ENCODE data around the gene SLC44A2. TPM values are rescaled to one million over a fixed set of nuclear protein-coding genes. Genes with fewer than 3 reads are reported as not detected.

SLC44A2 gene
- total and polyA plus RNA-seq, 2 of the 13 experiments (the other 11 are each of a cell fraction or from before 2014, with no cell fraction given) = 2.4 to 5.6 TPM

- TF ChIP-seq ZNF350 (CRISPR knock-in tag; IDR thresholded peaks at IDR 0.05; ENCODE audit: borderline replicate concordance, low read depth) (peak; percentile 80), PRDM15 (CRISPR knock-in tag; IDR thresholded peaks at IDR 0.05) (no peak), DNMT3B (CRISPR knock-in tag; conservative IDR thresholded peaks at IDR 0.05) (0 out of 2 replicates have a peak, but pooled peaks have one; percentile 20), RFX3 (CRISPR knock-in tag; IDR thresholded peaks at IDR 0.05) (no peak), SCMH1 (CRISPR knock-in tag; IDR thresholded peaks at IDR 0.05; ENCODE audit: borderline replicate concordance) (no peak), ZNF33B (CRISPR knock-in tag; IDR thresholded peaks at IDR 0.05) (no peak), REL (CRISPR knock-in tag; conservative IDR thresholded peaks at IDR 0.05) (0 out of 2 replicates have a peak, but pooled peaks have one; percentile 46), MTA1 (CRISPR knock-in tag; IDR thresholded peaks at IDR 0.05; ENCODE audit: borderline replicate concordance) (no peak), ZNF746 (CRISPR knock-in tag; IDR thresholded peaks at IDR 0.05) (peak; percentile 20), ZNF224 (CRISPR knock-in tag; IDR thresholded peaks at IDR 0.05) (0 out of 2 replicates have a peak, but pooled peaks have one; percentile 63), ZNF143 (CRISPR knock-in tag; IDR thresholded peaks at IDR 0.05) (no peak; the same call in 1 of the 2 replicates), ZNF431 (CRISPR knock-in tag; IDR thresholded peaks at IDR 0.05; ENCODE audit: borderline replicate concordance, low read depth) (peak; percentile 70; the same call in 1 of the 2 replicates), PLRG1 (conservative IDR thresholded peaks at IDR 0.05) (no peak), ZNF766 (CRISPR knock-in tag; IDR thresholded peaks at IDR 0.05; ENCODE audit: borderline replicate concordance) (peak; percentile 88), DRAP1 (CRISPR knock-in tag; IDR thresholded peaks at IDR 0.05) (peak; percentile 85), AGO2 (optimal IDR thresholded peaks at IDR 0.05; ENCODE audit: low read depth, low read length) (no peak), SPEN (CRISPR knock-in tag; IDR thresholded peaks at IDR 0.05; ENCODE audit: low read depth) (peak; percentile 98), PCBP1 (IDR thresholded peaks at IDR 0.05; ENCODE audit: borderline replicate concordance, low read depth, low read length) (peak; percentile 28; the same call in 1 of the 2 replicates), SETDB1 (CRISPR knock-in tag; IDR thresholded peaks at IDR 0.05; ENCODE audit: borderline replicate concordance) (no peak), MEF2D (CRISPR knock-in tag; IDR thresholded peaks at IDR 0.05) (peak; percentile 95)
- TF ChIP-seq, protein P1, sequence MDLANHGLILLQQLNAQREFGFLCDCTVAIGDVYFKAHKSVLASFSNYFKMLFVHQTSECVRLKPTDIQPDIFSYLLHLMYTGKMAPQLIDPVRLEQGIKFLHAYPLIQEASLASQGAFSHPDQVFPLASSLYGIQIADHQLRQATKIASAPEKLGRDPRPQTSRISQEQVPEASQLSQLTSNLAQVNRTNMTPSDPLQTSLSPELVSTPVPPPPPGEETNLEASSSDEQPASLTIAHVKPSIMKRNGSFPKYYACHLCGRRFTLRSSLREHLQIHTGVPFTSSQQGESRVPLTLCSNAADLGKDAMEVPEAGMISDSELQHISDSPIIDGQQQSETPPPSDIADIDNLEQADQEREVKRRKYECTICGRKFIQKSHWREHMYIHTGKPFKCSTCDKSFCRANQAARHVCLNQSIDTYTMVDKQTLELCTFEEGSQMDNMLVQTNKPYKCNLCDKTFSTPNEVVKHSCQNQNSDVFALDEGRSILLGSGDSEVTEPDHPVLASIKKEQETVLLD (CRISPR knock-in tag; IDR thresholded peaks at IDR 0.05; ENCODE audit: low read depth) = peak; percentile 82
Measured at GRCh38 chr19:10653732-10654609, 28.6 kb downstream of the SLC44A2 start, which contains the start of gene ILF3 (continued).

Measured in HepG2 (cell line).